Fibroblast of lung (primary cell): Measurements from ENCODE around the gene KRT78. TPM values are rescaled to one million over a fixed set of nuclear protein-coding genes. Genes with fewer than 3 reads are reported as not detected.

Experiments used
- DNase-seq, 2 donors: peaks; one replicate each; pipeline versions ENCODE4 v3.0.0 to v3.0.0-alpha.2; 2010; ENCODE audit warnings: low read depth in 2 of 2
- H2AFZ ChIP-seq: 2 replicates; pipeline ENCODE4 v1.5.1; 2012; ENCODE audit warnings: low read length, control low read depth, inconsistent platforms
- H3K27ac ChIP-seq: 2 replicates; pipeline ENCODE4 v1.5.1; 2011; ENCODE audit warnings: low read length, control low read depth; ENCODE audit not compliant: insufficient read depth
- H3K27me3 ChIP-seq: 2 replicates; pipeline ENCODE4 v1.5.1; 2011; ENCODE audit warnings: mild to moderate bottlenecking, low read length; ENCODE audit not compliant: control insufficient read depth, insufficient read depth
- H3K36me3 ChIP-seq: 2 replicates; pipeline ENCODE4 v1.5.1; 2011; ENCODE audit warnings: low read length; ENCODE audit not compliant: control insufficient read depth, insufficient read depth
- H3K4me1 ChIP-seq: 2 replicates; pipeline ENCODE4 v1.5.1; 2011; ENCODE audit warnings: low read length; ENCODE audit not compliant: control insufficient read depth, insufficient read depth; ENCODE audit errors: extremely low read depth
- H3K4me2 ChIP-seq: 2 replicates; pipeline ENCODE4 v1.5.1; 2011; ENCODE audit warnings: low read length, control low read depth; ENCODE audit not compliant: insufficient read depth; ENCODE audit errors: extremely low read depth
- H3K4me3 ChIP-seq, 4 experiments: fragments of 200-600 bp in 1 of 4; sonication (generic) in 1 of 4; replicated peaks in 1 of 4; 2 replicates each; pipeline ENCODE4 v1.5.1; 2011 to 2016; ENCODE audit warnings: low read length in 4 of 4, low read depth in 3 of 4, mild to moderate bottlenecking in 3 of 4, control low read depth in 2 of 4, inconsistent platforms in 1 of 4, mixed read lengths in 1 of 4; ENCODE audit not compliant: insufficient read depth in 1 of 4; ENCODE audit errors: control extremely low read depth in 1 of 4
- H3K79me2 ChIP-seq: 2 replicates; pipeline ENCODE4 v1.5.1; 2012; ENCODE audit warnings: mild to moderate bottlenecking, low read length, inconsistent platforms; ENCODE audit not compliant: control insufficient read depth, insufficient read depth
- H3K9ac ChIP-seq: 2 replicates; pipeline ENCODE4 v1.5.1; 2011; ENCODE audit warnings: mild to moderate bottlenecking, low read length, control low read depth; ENCODE audit not compliant: insufficient read depth
- H3K9me3 ChIP-seq: 2 replicates; pipeline ENCODE4 v1.5.1; 2012; ENCODE audit warnings: low read depth, low read length; ENCODE audit not compliant: control insufficient read depth, insufficient read depth
- H4K20me1 ChIP-seq: 2 replicates; pipeline ENCODE4 v1.5.1; 2011; ENCODE audit warnings: low read length; ENCODE audit not compliant: control insufficient read depth, insufficient read depth; ENCODE audit errors: extremely low read depth
- EZH2 ChIP-seq: IDR thresholded peaks from 2 replicates; pipeline ENCODE4 v1.5.1; 2012; ENCODE audit warnings: low read length, control low read depth, mild to moderate bottlenecking; ENCODE audit errors: missing control alignments
- polyA plus RNA-seq, 2 donors: library from polyadenylated mRNA; depleted of rRNA in 1 of 2; stranded (reverse) in 1 of 2; unstranded in 1 of 2; fragments of >200 nt; gene quantifications; 2 replicates each; pipeline ENCODE4 v1.2.1, GENCODE V29; 2011 to 2012; ENCODE audit warnings: missing spikeins in 1 of 2
- total RNA-seq: library from RNA; depleted of rRNA; stranded (reverse); fragments of >200 nt; gene quantifications from 2 replicates; pipeline ENCODE4 v1.2.1, GENCODE V29; 2014
- TF ChIP-seq, protein P1 (sequence below), 2 donors: IDR thresholded peaks in 1 of 2; conservative IDR thresholded peaks in 1 of 2; 1 replicate in 1 of 2; 2 replicates in 1 of 2; pipeline ENCODE4 v1.5.1; 2011 to 2012; ENCODE audit warnings: low read length in 2 of 2, control low read depth in 1 of 2, inconsistent platforms in 1 of 2, low read depth in 1 of 2, mild to moderate bottlenecking in 1 of 2

The KRT78 gene
- total and polyA plus RNA-seq, 2 donors (not counting 1 experiment from before 2014, with no cell fraction given), result not detected

DNA sequence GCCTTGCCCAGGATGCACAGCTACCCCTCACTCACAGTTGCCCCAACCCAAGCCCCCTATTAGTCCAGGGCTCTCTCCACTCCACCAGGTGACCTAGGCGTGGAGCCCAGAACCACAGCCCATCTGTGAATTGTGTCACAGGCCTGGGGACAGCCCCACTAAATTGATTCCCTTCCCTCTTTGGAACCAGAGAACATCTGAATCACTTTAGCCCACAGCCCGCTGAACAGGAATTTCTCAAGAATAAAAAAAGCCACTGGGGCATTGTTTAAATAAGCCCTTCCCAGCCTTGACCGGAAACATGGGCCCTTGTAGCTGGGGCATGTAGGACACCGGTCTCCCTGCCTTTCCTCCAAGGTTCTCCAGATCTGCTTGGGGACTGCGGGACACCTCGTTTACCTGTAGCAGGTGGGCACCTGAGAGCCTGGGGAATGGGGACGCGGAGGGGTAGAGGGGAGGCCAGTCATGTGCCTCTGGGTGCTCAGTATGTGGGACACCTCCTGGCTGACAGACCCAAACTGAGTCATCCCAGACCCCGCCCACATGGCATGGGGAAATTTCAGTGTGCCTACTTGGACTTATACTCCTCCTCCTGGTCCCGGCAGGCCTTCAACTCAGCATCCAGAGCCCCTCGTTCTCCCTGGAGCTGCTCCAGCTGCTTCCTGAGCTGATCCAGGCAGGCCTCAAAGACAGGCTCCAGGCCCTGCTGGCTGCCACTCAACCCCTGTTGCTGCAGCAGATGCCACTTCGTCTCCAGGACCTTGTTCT lies 1.3 kb downstream of the KRT78 start:
- H3K4me1 ChIP-seq, result no peaks in the 10 kb centered on the region
- no peaks in the 10 kb centered on the region for H3K9me3 ChIP-seq
- H3K27ac ChIP-seq, result no peak overlapping the region
- H3K36me3 ChIP-seq, result no peaks in the 10 kb centered on the region
- no peak overlapping the region for H3K4me2 ChIP-seq
- no peak overlapping the region for H2AFZ ChIP-seq
- peak in 1 of 2 donors; percentile 67 for DNase-seq
- peaks cover 2% of the 10 kb centered on the region for H3K27me3 ChIP-seq
- H4K20me1 ChIP-seq, result no peaks in the 10 kb centered on the region
- TF ChIP-seq, protein P1, sequence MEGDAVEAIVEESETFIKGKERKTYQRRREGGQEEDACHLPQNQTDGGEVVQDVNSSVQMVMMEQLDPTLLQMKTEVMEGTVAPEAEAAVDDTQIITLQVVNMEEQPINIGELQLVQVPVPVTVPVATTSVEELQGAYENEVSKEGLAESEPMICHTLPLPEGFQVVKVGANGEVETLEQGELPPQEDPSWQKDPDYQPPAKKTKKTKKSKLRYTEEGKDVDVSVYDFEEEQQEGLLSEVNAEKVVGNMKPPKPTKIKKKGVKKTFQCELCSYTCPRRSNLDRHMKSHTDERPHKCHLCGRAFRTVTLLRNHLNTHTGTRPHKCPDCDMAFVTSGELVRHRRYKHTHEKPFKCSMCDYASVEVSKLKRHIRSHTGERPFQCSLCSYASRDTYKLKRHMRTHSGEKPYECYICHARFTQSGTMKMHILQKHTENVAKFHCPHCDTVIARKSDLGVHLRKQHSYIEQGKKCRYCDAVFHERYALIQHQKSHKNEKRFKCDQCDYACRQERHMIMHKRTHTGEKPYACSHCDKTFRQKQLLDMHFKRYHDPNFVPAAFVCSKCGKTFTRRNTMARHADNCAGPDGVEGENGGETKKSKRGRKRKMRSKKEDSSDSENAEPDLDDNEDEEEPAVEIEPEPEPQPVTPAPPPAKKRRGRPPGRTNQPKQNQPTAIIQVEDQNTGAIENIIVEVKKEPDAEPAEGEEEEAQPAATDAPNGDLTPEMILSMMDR (conservative IDR thresholded peaks at IDR 0.05 in 1 of 2, IDR thresholded peaks at IDR 0.05 in 1 of 2; ENCODE audit: low read depth in 1 of 2, low read length in 2 of 2), result no peak
- no peak for TF ChIP-seq EZH2
- no peak overlapping the region for H3K4me3 ChIP-seq
- H3K9ac ChIP-seq, result no peak overlapping the region
- no peaks in the 10 kb centered on the region for H3K79me2 ChIP-seq

DNA sequence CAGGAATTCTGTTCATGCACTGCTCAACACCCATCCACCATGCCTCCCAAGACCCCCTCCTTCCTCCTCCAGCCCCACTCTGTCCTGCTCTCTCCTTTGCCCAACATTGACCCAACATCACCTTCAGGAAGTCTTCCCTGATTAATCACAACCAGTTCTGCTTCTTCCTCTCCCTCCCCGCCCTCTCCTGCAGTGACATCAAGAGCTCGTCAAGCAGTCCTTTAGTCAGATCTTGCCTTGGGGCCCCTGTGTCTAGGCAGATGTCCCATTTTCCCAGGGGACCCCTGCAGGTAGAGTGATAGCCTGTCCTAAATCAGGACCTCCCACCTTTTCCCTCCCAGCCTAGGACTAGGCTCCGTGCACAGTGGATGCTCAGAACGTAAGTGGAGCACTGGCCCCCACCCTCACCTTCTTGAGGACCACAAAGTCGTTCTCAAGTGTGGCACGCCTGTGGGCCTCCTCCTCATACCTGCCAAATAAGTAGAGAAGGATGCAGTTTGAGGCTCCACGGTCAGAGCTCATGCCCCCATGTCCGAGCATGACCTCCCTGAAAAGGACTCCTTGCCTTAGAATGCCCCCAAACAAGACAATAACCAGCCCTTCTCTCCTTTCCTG lies 2.3 kb downstream of the KRT78 start:
- Histone ChIP-seq H3K36me3 (no peaks in the 10 kb centered on the region), H3K4me1 (no peaks in the 10 kb centered on the region), H3K4me3 (no peak overlapping the region), H4K20me1 (no peaks in the 10 kb centered on the region), H3K9ac (no peak overlapping the region), H3K4me2 (no peak overlapping the region), H3K27ac (no peak overlapping the region), H3K79me2 (no peaks in the 10 kb centered on the region), H3K9me3 (no peaks in the 10 kb centered on the region), H2AFZ (no peak overlapping the region), H3K27me3 (no peaks in the 10 kb centered on the region)
- DNase-seq, result no peak
- no peak for TF ChIP-seq EZH2
- TF ChIP-seq, protein P1 (conservative IDR thresholded peaks at IDR 0.05 in 1 of 2, IDR thresholded peaks at IDR 0.05 in 1 of 2; ENCODE audit: low read depth in 1 of 2, low read length in 2 of 2), result no peak

DNA sequence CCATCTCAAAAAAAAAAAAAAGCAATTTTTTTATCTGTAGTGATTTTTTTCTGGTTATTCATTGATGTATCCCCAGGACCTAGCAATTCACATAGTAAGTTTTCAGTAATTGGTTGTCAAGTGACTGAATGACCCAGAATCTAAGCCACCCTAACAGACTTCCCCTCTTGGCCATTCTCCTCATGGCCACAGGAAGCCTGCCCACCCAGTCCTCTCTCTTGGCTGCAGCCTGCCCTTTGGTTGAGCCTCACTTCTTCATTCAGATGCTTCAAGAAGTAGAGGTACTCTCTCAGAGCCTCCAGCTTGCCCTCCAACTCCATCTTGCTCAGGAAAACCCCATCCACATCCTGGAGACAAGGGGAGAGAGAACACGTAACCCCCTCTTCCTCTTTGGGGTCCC lies 2.8 kb downstream of the KRT78 start:
- H3K27ac ChIP-seq, result no peak overlapping the region
- no peaks in the 10 kb centered on the region for H3K4me1 ChIP-seq
- H2AFZ ChIP-seq, result no peak overlapping the region
- H3K27me3 ChIP-seq, result no peaks in the 10 kb centered on the region
- no peak overlapping the region for H3K4me2 ChIP-seq
- no peaks in the 10 kb centered on the region for H3K79me2 ChIP-seq
- TF ChIP-seq, protein P1 (conservative IDR thresholded peaks at IDR 0.05 in 1 of 2, IDR thresholded peaks at IDR 0.05 in 1 of 2; ENCODE audit: low read depth in 1 of 2, low read length in 2 of 2), result no peak
- TF ChIP-seq EZH2, result no peak
- H3K9me3 ChIP-seq, result no peaks in the 10 kb centered on the region
- H3K9ac ChIP-seq, result no peak overlapping the region
- no peak for DNase-seq
- H3K36me3 ChIP-seq, result no peaks in the 10 kb centered on the region
- no peak overlapping the region for H3K4me3 ChIP-seq
- no peaks in the 10 kb centered on the region for H4K20me1 ChIP-seq
